Fibroblast of lung (primary cell): ENCODE data around the gene LSS.

ENCODE experiments used
- EZH2 ChIP-seq: IDR thresholded peaks from 2 replicates; pipeline ENCODE4 v1.5.1; 2012; ENCODE audit warnings: low read length, control low read depth, mild to moderate bottlenecking; ENCODE audit errors: missing control alignments
- TF ChIP-seq, protein P1 (sequence below), 2 donors: IDR thresholded peaks in 1 of 2; conservative IDR thresholded peaks in 1 of 2; 1 replicate in 1 of 2; 2 replicates in 1 of 2; pipeline ENCODE4 v1.5.1; 2011 to 2012; ENCODE audit warnings: low read length in 2 of 2, control low read depth in 1 of 2, inconsistent platforms in 1 of 2, low read depth in 1 of 2, mild to moderate bottlenecking in 1 of 2

DNA sequence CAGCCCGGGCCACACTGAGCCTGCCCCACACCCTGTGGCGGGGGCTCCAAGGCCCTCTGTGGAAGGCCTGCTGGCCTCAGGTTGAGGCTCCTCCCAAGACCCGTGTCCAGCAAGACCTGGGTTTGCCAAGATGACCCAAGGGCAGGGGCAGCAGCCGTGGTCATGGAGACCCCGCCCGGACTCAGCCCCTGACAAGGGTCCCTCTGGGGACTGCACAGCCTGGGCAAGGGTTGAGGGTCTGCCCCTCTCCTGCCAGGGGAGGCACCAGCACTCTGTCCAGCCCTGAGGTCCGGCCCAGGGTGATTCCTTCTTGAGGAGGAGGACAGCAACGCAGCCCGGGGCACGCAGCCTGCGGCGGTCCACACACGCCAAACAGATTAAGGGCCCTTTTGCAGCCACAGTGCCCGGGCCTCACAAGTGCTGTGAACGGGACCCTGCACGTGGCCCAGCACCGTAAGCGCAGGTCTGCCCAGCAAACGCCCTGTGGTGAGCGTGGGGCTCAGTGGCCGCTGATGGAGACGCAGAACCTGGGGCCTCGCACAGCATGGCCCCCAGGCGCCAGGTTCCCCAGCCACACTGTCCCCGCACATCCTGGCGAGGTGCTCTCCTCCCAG lies 47.7 kb downstream of the LSS start:
- TF ChIP-seq, protein P1, sequence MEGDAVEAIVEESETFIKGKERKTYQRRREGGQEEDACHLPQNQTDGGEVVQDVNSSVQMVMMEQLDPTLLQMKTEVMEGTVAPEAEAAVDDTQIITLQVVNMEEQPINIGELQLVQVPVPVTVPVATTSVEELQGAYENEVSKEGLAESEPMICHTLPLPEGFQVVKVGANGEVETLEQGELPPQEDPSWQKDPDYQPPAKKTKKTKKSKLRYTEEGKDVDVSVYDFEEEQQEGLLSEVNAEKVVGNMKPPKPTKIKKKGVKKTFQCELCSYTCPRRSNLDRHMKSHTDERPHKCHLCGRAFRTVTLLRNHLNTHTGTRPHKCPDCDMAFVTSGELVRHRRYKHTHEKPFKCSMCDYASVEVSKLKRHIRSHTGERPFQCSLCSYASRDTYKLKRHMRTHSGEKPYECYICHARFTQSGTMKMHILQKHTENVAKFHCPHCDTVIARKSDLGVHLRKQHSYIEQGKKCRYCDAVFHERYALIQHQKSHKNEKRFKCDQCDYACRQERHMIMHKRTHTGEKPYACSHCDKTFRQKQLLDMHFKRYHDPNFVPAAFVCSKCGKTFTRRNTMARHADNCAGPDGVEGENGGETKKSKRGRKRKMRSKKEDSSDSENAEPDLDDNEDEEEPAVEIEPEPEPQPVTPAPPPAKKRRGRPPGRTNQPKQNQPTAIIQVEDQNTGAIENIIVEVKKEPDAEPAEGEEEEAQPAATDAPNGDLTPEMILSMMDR (conservative IDR thresholded peaks at IDR 0.05 in 1 of 2, IDR thresholded peaks at IDR 0.05 in 1 of 2; ENCODE audit: low read depth in 1 of 2, low read length in 2 of 2) = no peak
- no peak for TF ChIP-seq EZH2
